Stimulated activated CD4-positive, alpha-beta T cell treated with anti-CD3 and anti-CD28 coated beads, Interleukin-1b, Interleukin-23, amount 100 ng/mL, for 4 hours (primary cell): ENCODE measurements around the gene GRK6.

ENCODE experiments used
- DNase-seq, 2 donors: peaks; one replicate each; pipeline ENCODE4 v3.0.0-alpha.2; 2020; ENCODE audit warnings: low read depth in 2 of 2

The GRK6 gene

GRCh38 chr5:177439518-177440053 is 13.1 kb downstream of the GRK6 start:
- no peak for DNase-seq

GRCh38 chr5:177440211-177440989 is 13.9 kb downstream of the GRK6 start:
- peak; percentile 41 to 43 for DNase-seq

- no peak for DNase-seq
Measured at GRCh38 chr5:177440990-177441780, 14.7 kb downstream of the GRK6 start.

GRCh38 chr5:177442066-177442826 is 15.8 kb downstream of the GRK6 start:
- DNase-seq: no peak

- no peak for DNase-seq
Measured at GRCh38 chr5:177443144-177443983, 16.9 kb downstream of the GRK6 start.

GRCh38 chr5:177444106-177445051 is 17.9 kb downstream of the GRK6 start:
- DNase-seq: no peak

GRCh38 chr5:177445052-177445916 is 18.8 kb downstream of the GRK6 start:
- no peak for DNase-seq

- DNase-seq: no peak
Measured at GRCh38 chr5:177445917-177446199, 19.4 kb downstream of the GRK6 start.

GRCh38 chr5:177446200-177447065 is 20.0 kb downstream of the GRK6 start, which contains the start of gene PRR7:
Gene PRR7, plus strand, starts transcription at chr5:177446814. Its CDS starts 8,254 bp downstream, at chr5:177455068.
- DNase-seq: peak; percentile 61 to 72

- peak; percentile 47 to 52 for DNase-seq
Measured at GRCh38 chr5:177447066-177447610, 20.7 kb downstream of the GRK6 start.

- DNase-seq: no peak
Measured at GRCh38 chr5:177447611-177448243, 21.3 kb downstream of the GRK6 start.

- no peak for DNase-seq
Measured at GRCh38 chr5:177448244-177448950, 21.9 kb downstream of the GRK6 start.

- no peak for DNase-seq
Measured at GRCh38 chr5:177449140-177450061, 22.9 kb downstream of the GRK6 start.

GRCh38 chr5:177450667-177451424 is 24.4 kb downstream of the GRK6 start:
- DNase-seq: no peak
